GM10248 (cell line): Measurements from ENCODE around the gene KCTD2.

Experiments used
- CTCF ChIA-PET: fragments of 300-600 bp; sonication (Branson Sonifier 250); formaldehyde crosslinking; extraction: SDS; loops from one replicate; lab custom pipeline; 2021; ENCODE audit warnings: antibody characterized with exemption; lab: Yijun Ruan, JAX
- POLR2A ChIA-PET: fragments of 350-650 bp; sonication (Branson Sonifier 250); formaldehyde crosslinking; extraction: SDS; loops from one replicate; lab custom pipeline; 2020; ENCODE audit warnings: antibody characterized with exemption; lab: Yijun Ruan, JAX
- DNase-seq: peaks from one replicate; pipeline ENCODE4 v3.0.0; 2012; ENCODE audit errors: extremely low spot score
- TF ChIP-seq, protein P1 (sequence below): IDR thresholded peaks from 2 replicates; pipeline ENCODE4 v1.5.1; 2012; ENCODE audit warnings: mild to moderate bottlenecking, low read depth; ENCODE audit errors: extremely low read depth, missing control alignments, control extremely low read depth

Gene KCTD2

DNA sequence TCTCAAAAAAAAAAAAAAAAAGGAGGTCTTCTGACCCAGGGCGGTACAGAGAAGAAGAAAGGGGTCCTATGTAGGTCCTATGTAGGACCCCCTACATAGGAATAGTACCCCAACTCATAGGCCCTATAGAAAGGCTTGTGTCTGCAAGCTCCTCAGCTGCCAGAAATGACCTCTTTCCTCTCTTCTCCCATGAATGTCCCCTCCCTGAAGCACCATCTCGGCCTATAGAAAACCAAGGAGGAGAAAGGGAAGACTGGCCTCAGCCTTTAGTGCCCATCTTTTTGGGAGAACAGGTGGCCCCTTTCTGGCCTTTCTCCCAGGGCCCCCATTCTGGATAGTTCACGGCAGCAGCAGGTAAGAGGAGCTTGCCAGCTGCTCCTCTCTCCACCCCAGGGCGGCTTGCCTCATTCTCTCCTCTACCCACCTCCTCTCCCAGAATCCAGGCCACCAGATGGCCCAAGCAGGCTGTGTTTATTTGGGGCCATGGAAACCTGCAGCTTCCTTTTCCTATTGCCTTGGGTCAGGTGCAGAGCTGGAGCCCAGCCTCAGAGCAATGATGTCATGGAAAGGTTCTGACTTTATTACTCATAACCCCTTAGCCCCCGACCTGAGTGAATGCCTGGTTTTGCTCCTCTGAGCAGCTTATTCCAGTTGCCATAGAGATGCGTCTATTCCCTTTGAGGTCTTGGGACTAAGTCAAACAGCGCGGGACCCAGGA is 36.2 kb upstream of the KCTD2 start:
- CTCF ChIA-PET = interaction anchor here (0.9 to 12.1 kb wide), 18 partner anchors 10 to 191 kb away, joined by 3 to 138 read pairs (median 6); partner anchors contain the start of gene NT5C
- DNase-seq = no peak
- POLR2A ChIA-PET = no interaction called here
- TF ChIP-seq, protein P1, sequence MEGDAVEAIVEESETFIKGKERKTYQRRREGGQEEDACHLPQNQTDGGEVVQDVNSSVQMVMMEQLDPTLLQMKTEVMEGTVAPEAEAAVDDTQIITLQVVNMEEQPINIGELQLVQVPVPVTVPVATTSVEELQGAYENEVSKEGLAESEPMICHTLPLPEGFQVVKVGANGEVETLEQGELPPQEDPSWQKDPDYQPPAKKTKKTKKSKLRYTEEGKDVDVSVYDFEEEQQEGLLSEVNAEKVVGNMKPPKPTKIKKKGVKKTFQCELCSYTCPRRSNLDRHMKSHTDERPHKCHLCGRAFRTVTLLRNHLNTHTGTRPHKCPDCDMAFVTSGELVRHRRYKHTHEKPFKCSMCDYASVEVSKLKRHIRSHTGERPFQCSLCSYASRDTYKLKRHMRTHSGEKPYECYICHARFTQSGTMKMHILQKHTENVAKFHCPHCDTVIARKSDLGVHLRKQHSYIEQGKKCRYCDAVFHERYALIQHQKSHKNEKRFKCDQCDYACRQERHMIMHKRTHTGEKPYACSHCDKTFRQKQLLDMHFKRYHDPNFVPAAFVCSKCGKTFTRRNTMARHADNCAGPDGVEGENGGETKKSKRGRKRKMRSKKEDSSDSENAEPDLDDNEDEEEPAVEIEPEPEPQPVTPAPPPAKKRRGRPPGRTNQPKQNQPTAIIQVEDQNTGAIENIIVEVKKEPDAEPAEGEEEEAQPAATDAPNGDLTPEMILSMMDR = no peak

DNA sequence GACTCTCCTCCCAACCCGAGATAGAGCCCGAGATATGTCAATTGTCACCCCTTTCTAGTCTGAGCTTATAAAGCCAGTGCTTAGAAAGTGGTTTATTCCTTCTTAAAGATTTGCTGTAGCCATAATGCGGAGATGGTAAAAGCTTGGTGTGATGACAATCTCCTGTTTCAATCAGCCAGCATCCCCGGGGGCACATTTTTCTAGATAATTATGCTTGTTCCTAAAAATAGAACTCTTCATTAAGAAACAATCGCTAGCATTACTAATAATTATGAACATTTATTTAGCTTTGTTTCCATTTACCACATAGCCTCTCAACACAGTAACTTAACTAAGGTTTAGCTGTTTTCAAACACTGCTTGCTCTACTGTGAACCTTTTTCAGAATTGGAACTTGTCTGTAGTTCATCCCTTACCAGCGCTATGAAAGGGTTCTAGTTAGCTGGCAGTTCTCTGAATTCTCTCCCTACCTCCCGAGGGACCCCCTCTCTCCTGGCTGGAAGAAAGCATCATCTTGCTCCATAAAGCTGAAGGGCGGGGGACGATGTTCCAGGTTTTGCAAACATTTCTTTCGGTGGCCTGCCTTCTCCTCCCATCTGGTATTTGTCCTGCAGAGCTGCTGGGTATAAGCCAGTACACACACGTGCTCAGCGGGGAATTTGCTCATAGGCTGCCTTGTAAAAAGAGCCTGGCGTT is 35.5 kb upstream of the KCTD2 start:
- POLR2A ChIA-PET = interaction anchor here (0.9 to 2.0 kb wide), 3 partner anchors 20 to 143 kb away, joined by 3 to 5 read pairs (median 5); partner anchors contain the start of gene JPT1
- TF ChIP-seq, protein P1 = no peak
- DNase-seq = no peak
- CTCF ChIA-PET = interaction anchor here (0.9 to 12.1 kb wide), 22 partner anchors 10 to 191 kb away, joined by 3 to 138 read pairs (median 6); partner anchors contain the start of gene NT5C

DNA sequence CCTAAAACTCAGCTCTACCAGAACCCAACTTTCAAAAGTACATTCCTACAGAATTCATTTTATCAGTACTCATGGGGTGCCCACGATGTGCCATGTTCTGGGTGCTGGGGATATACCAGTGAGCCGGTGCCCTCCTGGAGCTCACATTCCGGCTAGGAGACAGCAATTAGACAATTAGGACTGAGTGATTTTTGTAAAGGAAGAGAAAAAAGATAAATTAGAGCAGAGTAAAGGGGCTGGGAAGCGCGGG is 35.0 kb upstream of the KCTD2 start:
- no peak for DNase-seq
- ChIA-PET CTCF (interaction anchor here (1.1 to 12.1 kb wide), 21 partner anchors 10 to 191 kb away, joined by 3 to 138 read pairs (median 7); partner anchors contain the start of gene NT5C), POLR2A (interaction anchor here (0.9 to 2.0 kb wide), 3 partner anchors 19 to 142 kb away, joined by 3 to 5 read pairs (median 5); partner anchors contain the start of gene JPT1)
- TF ChIP-seq, protein P1 = no peak

DNA sequence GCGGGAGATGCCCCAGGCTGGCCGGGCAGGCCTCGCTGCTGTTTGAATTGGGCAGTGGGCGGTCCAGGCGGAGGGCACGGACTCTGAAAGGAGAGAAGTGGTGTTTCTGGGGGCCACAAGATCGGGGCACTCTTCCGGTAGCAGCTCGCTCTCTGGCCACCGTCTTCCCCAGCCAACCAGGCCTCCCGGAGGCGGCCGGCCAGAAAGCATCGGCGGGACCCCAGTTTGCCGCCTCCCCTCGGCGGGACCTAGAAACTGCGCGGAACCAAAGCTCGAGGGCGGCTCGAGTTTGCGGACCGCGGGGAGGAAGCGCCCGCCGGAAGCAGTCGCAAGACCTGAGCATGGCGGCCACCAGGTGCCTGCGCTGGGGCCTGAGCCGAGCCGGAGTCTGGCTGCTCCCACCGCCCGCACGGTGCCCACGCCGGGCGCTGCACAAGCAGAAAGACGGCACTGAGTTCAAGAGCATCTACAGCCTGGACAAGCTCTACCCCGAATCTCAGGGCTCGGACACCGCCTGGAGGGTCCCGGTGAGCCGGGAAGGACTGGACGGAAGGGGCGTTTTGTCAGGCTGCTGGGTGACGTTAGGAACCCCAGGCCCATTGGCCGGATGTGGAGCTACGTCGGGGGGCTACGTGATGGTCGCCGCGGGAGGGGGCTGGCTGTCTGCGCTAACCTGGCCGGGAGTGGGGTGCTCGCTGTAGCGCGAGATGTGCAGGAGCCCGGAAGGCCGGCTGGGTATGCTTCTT is 34.5 kb upstream of the KCTD2 start, which contains the start of gene MRPL58:
MRPL58 (plus strand) TSS at position 325 of the 746 bp plus-strand sequence; CDS start at position 342, 17 bp downstream.
- ChIA-PET CTCF (interaction anchor here (0.8 to 12.1 kb wide), 26 partner anchors 10 to 258 kb away, joined by 3 to 138 read pairs (median 6); partner anchors contain the start of genes HID1, MIF4GD and NT5C), POLR2A (interaction anchor here (0.9 to 2.0 kb wide), 4 partner anchors 19 to 142 kb away, joined by 3 to 5 read pairs (median 4); partner anchors contain the start of gene JPT1)
- DNase-seq = peak; percentile 94
- TF ChIP-seq, protein P1 = peak; percentile 39

DNA sequence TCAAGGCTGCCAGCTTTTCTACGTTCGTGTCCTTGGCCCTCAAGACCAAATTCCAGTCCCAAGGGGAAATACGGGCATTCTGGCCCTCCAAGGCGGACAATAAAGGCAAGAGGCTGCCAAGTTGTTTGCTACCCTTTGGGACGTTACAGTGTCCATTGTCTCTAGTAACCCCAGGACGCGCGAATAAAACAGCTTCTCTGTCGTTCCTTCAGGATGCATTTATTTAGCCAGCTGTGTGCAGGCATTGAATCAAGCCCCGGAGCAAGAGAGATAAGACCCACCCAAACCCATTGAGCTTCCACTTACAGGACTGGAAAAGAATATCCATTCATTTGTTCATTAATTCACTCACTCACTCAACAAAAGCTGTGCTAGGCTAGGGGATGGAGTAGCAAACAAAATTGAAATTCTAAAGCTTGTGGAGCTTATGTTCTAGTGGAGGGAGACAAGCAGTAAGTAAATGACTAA is 33.9 kb upstream of the KCTD2 start:
- TF ChIP-seq, protein P1 = no peak
- POLR2A ChIA-PET = interaction anchor here (0.9 to 2.0 kb wide), 3 partner anchors 18 to 141 kb away, joined by 4 to 5 read pairs (median 5); partner anchors contain the start of gene JPT1

More for the DNA sequence above, 33.9 kb upstream of the KCTD2 start:
- CTCF ChIA-PET = interaction anchor here (0.8 to 12.1 kb wide), 22 partner anchors 9 to 258 kb away, joined by 3 to 138 read pairs (median 6); partner anchors contain the start of genes HID1, MIF4GD and NT5C
- no peak for DNase-seq
